Ramos (cell line): ENCODE data around the gene DPM2.

ENCODE experiments used
- in situ Hi-C: fragments of 300-500 bp; cut with MboI; formaldehyde crosslinking; loops from one replicate; pipeline ENCODE4 v1.14.3; 2022; ENCODE audit warnings: low sequenced_read_pairs; ENCODE audit not compliant: unreplicated experiment

The DPM2 gene

DNA sequence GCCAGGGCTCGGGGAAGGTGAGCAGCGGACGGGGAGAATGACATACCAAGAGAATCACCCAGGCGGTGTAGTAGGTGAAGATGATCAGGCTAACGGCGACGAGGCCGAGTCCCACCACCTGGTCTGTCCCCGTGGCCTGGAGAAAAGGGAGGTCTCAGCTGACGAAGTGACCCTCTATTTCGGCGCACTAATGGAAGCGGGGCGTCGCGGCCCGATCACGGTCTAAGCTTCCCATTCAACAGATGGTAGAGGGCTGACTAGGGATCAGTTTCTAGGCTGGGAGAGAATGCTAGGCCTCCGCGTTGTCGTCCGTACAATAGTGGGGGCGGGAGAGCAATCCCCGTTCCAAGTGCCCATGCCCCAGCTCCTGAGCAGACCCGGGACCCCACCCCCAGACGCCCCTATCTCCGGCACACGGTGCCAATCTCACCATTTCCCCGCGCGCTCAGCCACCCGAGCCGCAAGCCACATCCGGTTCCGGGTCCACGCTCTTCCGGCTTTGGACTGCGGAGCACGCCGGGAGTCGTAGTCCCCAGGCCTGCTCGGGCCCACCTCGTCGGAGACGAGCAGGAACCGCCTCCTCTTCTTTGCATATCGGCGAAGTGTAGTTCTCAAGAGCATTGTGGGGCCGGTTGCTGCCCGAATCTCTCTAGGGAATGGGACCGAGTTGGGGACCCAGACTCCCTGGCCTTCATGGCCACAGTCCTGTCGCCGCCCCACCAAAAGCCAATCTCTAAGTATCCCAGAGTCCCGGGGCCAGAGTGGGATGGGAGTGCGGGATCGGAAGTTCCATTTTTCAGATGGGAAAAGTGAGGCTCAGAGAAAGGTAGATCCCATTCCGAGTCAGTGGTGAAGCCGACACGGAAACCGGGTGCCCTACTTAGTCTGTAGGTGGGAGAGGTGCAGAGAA lies at the start of gene DPM2:
TSS of gene DPM2 (minus strand) at position 467 of the 910 bp plus-strand sequence. CDS start at position 433, 34 bp downstream.
- in situ Hi-C loops, result no loop called here

DNA sequence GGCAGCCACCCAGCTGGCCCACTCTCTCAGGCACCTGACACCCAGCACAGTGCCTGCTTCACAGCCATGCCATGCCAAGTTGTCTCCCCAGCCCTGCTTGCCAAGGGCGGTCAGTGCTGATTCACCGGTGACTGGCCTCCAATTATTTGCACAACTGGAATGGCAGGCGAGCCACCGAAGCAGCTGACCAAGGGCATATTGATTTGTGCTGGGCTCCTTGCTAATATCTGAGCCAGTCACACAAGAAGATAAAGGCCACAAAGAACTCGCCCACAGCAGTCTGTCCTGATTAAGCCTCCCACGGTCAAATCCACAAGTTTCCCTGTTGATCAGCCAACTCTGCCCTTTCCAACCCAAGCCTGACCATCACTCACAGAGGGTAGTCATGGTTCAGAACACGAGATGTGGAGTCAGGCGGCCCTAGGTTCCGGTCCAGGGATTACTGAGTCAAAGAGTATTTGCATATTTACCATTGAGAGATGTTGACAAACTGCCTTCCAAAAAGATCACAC lies 49.5 kb upstream of the DPM2 start:
- in situ Hi-C loops, result no loop called here

DNA sequence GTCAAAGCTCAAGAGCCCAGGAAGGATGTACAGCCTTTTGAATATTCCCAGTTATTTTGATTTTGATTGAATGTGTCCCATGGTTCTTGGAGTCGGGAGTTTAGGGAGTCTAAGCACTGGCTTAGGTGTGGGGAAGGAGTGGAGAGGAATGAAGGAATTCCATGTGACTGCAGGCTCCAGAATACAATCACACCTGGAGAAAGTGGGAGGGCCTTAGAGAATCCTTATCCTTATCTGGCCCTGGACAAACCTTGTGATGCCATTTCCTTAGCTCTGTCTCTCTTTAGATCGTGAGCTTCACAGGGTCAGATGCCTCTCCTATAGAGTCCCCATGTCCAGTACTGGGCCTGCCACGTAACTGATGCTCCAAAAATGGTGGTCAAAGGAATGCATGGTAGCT lies 47.4 kb upstream of the DPM2 start:
- in situ Hi-C loops, result no loop called here

DNA sequence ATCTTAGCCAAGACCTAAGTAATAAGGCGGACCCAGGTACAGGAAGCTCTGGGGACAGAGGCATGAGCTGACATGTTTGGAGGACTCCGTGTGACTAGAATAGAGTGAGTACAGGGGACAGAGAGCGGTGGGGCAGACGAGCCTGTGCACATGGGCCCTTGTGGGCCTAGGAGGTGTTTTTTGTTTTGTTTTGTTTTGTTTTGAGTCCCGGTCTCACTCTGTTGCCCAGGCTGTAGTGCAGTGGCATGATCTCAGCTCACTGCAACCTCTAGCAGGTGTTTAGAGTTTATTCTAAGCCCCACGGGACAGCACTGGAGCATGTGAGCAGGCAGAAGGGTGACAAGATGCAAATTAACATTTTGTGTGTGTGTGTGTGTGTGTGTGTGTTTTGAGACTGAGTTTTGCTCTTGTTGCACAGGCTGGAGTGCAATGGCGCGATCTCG lies 46.2 kb upstream of the DPM2 start:
- in situ Hi-C loops, result no loop called here

- in situ Hi-C loops, result no loop called here
Measured at GRCh38 chr9:127982912-127983311, 45.3 kb upstream of the DPM2 start.

- in situ Hi-C loops, result no loop called here
Measured at GRCh38 chr9:127981559-127982121, 44.0 kb upstream of the DPM2 start.

DNA sequence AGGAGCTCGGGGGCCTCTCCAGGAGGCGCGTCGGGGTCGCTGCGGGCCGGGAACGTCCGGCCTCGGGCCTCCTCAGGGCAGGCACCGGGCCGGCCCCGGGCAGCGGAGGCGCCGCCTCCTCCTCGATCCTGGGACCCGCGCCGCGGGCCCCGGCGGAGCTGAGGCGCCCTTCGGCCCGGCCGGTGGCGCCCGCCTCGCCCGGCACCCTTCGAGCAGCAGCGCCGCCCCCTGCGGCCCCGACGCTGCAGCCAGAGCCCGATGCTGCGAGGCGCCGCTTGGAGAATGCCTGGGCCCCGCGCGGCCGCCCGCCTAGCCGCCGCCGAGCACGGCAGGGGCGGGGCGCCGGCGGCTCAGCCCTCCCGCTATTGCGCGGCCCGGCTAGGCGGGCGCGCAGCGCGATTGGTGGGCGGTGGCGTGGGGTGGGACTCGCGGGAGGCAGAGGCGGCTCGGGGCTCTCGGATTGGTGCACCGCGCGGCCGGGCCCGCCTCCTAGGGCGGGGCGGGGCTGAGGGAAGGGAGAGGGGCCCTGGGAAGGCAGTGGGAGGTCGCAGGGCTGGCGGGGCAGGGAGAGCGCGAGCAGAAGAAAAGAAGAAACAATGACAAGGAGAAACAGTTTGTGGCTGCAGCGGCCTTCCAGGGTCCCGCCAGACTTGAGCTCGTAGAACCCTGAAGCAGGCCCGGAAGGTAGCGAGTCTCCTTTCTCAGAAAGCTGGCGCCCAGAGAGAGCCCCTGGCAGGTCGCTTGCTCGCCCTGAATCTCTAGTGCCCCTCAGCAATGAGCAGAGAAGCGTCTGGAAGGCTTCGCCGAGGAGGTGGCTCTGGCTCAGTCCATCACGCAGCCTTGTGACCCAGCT lies 43.3 kb upstream of the DPM2 start, which contains the start of gene EEIG1:
TSS of gene EEIG1 (minus strand) at position 284 of the 853 bp plus-strand sequence. CDS start 852 bp downstream, outside the sequence.
- in situ Hi-C loops, result no loop called here

DNA sequence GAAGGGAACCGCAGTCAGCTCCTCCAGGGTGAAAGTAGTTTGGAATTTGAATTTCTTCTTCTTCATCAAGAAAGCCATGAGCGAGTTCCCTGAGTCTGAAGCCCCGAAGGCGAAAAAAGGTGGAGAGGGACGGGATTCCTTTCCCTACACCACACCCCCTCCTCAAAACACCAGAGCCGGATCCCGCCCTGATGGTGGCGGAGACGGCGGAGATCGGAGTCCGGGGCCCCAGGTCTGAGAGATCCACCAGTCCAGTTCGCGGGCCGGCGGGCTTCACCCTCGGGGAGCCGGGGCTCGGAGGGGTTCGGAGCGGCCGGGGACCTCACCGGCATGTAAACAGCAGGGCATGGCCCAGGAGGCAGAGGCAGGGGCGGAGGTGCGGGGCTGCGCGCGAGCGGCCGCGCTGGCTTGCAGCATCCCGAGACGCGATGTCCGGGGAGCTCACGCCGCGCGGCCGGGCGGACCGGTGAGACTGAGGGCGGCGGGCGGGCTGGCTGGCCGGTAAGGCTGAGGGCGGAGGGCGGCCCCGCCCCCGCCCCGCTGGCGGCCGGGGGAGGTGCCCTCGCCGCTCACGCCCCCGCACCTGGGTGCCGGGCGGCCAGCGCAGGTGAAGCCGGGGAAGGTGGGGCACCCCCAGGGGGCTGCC lies 42.5 kb upstream of the DPM2 start:
- in situ Hi-C loops, result no loop called here

DNA sequence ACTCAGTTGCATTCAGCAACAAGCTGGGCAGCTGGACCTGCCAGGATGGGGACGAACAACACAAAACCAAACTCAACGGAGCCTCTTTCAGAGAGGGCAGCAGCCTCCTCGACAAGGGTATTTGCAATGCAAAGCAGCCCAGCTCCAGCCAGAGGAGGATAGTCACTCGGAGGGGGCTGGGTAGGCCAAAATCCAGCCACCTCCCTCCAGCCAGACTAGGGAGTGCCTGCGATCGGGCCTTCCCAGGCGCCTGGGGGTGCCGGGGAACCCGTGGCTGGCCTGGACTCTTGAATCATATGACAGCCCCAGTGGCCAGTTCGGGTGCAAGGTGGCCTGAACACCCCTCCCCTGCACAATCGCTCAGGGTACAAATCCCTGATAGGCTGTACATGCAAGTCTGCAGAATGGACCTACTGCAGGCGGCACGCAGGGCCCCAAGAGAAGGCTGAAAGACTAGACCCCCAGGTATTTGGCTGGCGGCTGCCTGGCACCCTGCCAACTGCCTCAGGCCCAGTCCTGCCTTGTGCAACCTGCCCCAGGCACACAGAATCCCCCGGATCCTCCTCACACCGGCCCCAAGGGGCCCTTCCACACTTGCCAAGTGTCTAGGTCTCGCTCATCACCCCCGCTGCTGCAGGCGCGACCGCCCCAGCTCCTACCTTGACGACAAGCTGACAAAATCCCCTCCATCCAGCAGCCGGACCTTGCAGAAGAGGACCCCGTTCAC lies 41.8 kb upstream of the DPM2 start:
- in situ Hi-C loops, result no loop called here

- in situ Hi-C loops, result no loop called here
Measured at GRCh38 chr9:127979015-127979332, 41.3 kb upstream of the DPM2 start.

DNA sequence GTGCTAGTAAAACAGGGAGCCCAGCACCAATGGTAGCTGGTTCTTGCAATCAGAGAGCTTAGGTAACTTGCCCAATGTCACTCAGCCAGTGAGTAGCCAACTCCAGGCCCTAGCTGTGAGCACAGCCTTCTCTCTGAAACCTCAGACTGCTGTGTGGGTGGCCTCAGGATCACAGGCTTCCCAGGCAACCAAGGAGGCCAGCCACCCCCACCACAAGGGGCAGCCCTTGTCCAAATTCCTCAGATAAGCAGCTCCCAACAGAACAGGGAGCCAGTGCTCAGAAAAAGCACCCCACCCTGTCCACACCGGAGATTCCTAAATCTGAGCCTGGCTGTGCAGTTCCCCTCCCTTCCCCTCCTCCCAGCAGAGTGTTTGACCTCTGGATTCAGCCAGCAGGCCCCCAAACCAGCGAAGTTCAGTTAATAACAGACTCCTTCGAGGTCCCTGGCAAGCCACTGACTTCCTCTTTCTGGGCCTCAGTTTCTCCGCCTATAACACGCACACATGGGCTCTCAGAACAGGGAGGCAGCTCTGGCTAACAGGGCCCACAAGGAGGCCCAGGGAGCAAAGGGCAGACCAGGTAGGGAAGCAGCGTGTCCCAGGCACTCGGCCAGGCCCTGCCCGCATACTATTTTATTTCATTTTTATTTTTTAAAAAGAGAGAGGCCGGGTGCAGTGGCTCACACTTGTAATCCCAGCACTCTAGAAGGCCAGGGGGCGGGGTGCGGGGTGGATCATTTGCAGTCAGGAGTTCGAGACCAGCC lies 40.4 kb upstream of the DPM2 start:
- in situ Hi-C loops, result no loop called here

- in situ Hi-C loops, result no loop called here
Measured at GRCh38 chr9:127977009-127977883, 39.6 kb upstream of the DPM2 start.

DNA sequence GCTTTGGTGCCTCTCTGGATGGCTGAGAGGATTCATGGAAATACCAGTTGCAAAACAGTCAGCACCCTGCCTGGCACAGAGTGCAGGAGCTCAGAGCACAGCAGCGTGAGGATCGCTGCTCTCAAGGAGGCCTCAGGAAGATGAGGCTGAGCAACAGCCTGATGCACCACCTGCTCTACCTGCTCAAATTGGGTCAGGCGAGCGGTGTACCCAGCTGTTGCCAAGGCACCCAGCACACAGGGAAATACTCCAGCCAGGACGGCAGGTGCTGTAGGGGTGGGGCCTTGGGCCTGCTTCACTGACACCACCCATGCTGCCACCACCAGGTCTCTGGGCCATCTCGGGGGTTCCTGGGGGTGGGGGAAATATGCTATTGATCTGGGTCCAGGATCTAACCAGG lies 38.8 kb upstream of the DPM2 start:
- in situ Hi-C loops, result no loop called here

DNA sequence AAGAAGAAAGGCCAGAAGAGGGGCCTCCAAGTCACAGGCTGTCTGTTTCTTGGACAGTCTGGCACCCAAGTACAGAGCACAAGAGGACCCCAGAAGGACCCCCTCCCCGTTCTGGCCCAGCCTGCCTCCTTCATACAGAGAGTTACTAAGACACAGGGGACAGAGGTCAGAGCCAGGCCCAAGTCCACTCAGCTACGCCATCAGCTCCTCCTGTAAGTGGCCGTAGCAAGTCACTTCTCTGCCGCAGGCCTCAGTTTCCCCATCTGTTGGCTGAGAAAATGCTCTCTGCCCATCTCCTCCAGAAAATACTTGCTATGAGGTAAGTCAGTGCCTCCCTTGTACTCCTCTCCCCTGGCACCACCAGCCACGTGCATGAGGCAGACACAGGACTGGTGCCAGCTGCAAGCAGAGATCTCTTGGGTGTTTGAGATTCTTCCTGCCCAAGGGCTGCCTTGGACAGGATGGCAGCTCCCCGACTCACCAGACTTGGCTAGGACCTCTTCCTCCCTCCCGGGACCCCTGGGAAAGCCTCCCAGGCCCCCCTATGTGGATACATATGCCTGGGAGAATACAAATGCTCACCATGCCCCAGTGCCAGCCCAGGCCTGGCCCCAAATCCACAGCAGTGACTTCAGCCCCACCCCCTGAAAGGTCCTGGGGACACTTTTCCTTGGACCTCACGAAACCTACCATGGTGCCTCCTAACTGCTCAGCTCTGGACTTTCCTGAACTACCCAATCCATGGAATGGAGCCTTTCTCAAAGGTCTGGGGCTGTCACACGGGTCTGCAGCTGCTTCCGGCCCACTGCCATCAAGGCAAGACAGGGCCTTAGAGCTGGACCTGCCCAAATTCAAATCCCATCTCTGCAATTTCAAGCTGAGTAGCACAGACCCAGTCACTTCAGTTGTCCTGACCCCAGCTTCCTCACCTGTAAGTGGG lies 38.0 kb upstream of the DPM2 start:
- in situ Hi-C loops, result no loop called here

GRCh38 chr9:127974769-127975261 lies 37.2 kb upstream of the DPM2 start:
- in situ Hi-C loops, result no loop called here

DNA sequence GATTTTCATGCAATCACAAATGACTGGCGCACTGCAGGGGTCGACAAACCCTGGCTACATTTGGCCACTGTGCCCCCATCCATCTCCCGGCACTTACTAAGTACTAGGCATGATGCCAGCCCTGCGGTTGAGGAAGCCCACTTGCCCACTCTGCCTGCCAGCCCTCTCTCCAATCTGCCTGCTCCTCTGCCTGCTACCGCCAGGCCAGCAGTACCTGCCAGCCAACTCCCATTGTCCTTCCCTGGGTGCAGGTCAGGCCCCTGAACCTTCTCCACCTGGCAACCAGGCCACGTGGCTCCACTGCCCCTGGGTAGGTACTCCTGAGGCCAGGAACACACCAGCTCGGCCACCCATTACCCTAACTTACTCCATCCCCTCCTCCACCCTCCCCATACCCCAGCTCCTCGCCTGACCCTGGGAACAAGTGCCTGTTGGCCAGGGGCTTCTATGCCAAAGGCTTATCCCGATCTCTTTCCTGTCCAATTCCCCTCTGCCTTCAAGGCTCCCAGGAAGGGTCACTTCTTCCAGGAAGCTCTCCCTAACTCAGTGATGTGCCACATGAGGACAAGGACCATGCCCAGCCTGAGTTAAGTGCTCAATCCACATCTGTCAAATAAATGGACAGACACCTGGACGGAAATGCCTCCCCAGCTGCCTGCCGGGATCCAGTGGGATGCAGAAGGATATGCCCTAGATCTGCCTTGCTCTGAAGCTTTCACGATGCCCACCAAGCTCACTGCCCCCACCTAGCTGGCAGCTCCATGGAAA lies 36.5 kb upstream of the DPM2 start:
- in situ Hi-C loops, result no loop called here
